Epithelial cell of proximal tubule (primary cell): ENCODE measurements around the gene BEND5. TPM values are rescaled to one million over a fixed set of nuclear protein-coding genes. Genes with fewer than 3 reads are reported as not detected.

Experiments used
- DNase-seq: peaks from one replicate; pipeline ENCODE4 v3.0.0-alpha.2; 2011; ENCODE audit warnings: low read depth
- H3K4me3 ChIP-seq: 2 replicates; pipeline ENCODE4 v1.5.1; 2011; ENCODE audit warnings: low read depth, mild to moderate bottlenecking, low read length
- CTCF ChIP-seq: conservative IDR thresholded peaks from 2 replicates; pipeline ENCODE4 v1.5.1; 2012; ENCODE audit warnings: low read depth, mild to moderate bottlenecking, low read length
- total RNA-seq: library from RNA; depleted of rRNA; stranded (reverse); fragments of >200 nt; gene quantifications from 2 replicates; pipeline ENCODE4 v1.2.3, GENCODE V29; 2015

Gene BEND5
- total RNA-seq, 1 donor from 2014 or later, result 1.9 TPM

- TF ChIP-seq CTCF, result no peak
- no peak for DNase-seq
- H3K4me3 ChIP-seq, result no peak overlapping the region
Observed at GRCh38 chr1:48726557-48727215, 50.0 kb downstream of the BEND5 start.

- no peak for DNase-seq
- no peak overlapping the region for H3K4me3 ChIP-seq
- no peak for TF ChIP-seq CTCF
Observed at GRCh38 chr1:48726139-48726538, 50.6 kb downstream of the BEND5 start.

GRCh38 chr1:48725341-48726046 lies 51.2 kb downstream of the BEND5 start:
- DNase-seq, result no peak
- H3K4me3 ChIP-seq, result no peak overlapping the region
- no peak for TF ChIP-seq CTCF

GRCh38 chr1:48720929-48721328 lies 55.8 kb downstream of the BEND5 start:
- DNase-seq, result no peak
- no peak overlapping the region for H3K4me3 ChIP-seq
- TF ChIP-seq CTCF, result no peak

- DNase-seq, result no peak
- no peak overlapping the region for H3K4me3 ChIP-seq
- TF ChIP-seq CTCF, result no peak
Observed at GRCh38 chr1:48718705-48719104, 58.0 kb downstream of the BEND5 start.

GRCh38 chr1:48718116-48718630 lies 58.5 kb downstream of the BEND5 start:
- DNase-seq, result no peak
- no peak overlapping the region for H3K4me3 ChIP-seq
- peak; percentile 4 for TF ChIP-seq CTCF
